HUDEP-2 (cell line): ENCODE measurements around the gene DNAJA2.
A peak's percentile ranks its signal among the peaks of the same experiment; 100 is the strongest.
"Not testable (repeated sequence)": the region's sequence is repeated elsewhere in the genome, so short reads cannot be mapped to it uniquely, and the experiment has no call there.

Source experiments
- DNase-seq, 76 experiments: peaks; one replicate each; lab custom pipeline; 2025; ENCODE audit not compliant: unreplicated experiment in 76 of 76; lab: John Stamatoyannopoulos, UW

Gene DNAJA2

DNA sequence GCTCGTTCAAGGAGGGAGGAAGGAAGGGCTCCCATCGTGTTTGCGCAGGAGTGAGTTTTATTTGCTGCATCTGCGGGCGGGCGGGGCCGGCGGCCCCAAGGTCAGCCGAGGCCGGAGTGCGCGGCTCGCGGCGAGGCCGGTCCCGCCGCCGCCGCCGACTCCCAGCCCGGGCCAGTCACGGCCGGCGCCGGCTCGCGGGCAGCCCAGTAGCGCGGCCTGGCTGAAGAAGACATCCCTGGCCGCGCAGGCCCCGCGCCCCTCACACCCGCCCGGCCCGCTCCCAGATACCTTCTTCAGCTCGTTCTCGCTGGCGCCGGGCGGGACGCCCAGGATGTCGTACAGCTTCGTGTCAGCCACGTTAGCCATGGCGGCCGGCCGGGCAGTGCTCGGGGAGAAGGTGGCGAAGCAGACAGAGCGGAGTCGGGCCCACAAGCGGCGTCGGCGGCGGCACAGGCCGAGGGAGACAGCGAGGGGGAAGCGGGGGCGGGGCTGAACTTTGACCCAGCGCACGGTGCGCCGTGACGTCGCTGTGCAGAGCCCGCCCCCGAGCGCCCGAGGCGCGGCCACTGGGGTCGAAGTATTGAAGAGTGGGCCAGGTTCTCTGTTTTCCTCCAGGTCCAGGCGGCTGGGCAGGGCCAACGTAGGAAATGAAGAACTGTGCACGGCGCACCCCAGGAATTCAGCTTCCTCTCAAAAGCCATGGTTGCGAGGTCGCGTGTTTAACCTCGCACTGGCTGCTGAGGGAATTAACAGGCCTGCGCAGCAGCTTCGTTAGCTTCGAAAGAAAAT lies at the start of gene DNAJA2:
DNAJA2 (minus strand) TSS at position 468 of the 789 bp plus-strand sequence; CDS start at position 366, 102 bp downstream.
- DNase-seq, result peak in 74 of 76 experiments; percentile 8 to 87 (median 72)

DNA sequence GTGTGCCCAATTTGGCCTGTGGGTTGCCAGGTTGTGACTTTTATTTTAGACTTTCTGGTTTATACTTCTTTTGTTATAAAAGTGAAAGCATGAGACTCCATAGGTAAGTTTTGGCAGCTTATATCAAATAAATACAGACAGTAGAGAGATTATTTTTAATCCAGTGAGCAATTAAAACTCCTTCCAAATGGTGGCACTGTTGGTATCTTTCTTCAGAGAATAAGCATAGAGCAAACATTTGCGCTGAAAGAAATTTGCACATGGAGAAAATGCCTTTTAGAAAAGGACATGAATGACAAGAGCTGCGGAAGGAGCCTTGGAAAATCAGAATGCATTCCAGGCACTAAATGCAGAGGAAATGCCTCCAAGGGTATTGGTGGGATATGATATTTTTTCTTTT lies 46.1 kb upstream of the DNAJA2 start:
- no peak for DNase-seq

DNA sequence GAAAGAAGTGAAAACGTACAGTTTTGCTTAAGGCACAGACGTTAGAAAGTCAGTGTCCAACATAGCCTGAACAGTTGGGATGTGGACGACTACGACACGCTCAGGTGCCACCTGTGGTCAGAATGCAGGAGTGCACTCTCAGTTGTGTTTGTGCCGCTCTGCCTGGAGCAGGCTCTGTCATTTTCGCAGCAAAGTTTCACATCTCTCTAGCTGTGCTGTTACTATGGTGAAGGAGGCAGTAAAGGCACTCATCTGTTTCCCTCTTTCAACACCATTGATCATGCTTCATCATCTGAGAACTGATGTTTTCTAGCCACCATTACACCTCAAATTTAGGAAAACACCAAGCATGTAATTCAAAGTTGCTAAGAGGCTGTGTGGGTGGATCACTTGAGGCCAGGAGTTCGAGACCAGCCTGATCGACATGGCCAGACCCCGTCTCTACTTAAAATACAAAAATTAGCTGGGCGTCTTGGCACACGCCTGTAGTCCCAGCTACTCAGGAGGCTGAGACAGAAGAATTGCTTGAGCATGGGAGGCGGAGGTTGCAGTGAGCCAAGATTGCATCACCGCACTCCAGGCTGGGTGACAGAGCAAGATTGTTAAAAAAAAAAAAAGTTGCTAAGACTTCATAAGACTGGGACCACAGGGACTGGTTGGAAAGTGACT lies 44.9 kb upstream of the DNAJA2 start:
- DNase-seq, result peak in 2 of 76 experiments; percentile 6

DNA sequence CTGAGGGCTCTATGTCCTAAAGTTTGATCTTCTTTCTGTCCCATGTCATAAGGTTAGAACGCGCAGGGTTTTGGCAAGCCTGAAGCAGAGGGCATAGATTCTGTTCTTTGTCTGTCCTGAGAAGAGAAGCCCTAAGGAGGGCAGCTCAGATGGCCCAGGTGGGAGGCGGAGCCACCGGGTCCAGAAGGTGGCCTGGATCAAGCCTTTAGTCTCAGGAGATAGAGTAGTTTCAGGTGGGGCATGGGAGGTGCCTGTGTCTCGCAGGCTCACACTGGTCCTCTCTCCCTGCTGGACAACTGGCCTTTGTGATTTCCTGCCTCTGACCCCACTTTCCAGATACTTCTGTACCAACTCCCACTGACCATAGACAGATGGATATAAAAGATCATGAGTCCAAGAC lies 44.2 kb upstream of the DNAJA2 start:
- DNase-seq, result no peak

DNA sequence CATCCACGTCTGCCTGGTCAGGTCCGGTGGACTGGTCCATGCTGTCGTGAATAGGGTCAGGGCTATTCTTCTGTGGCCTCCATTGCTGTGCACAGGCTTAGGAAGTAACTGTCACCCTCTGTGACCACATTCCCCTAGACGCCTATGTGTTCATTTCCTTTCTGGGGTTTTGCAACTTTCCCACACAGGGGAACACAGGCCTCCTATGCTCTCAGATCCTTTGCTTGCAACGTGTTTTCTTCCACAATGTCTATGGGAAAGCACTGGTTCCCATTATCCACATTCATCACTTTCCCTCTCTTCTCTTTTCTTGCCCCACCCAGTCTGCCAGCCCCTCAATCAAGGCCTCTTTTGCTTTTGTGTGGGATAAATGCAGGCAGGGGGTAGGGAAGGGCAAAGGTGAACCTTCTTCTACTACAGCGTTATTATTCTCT lies 43.2 kb upstream of the DNAJA2 start:
- no peak for DNase-seq

GRCh38 chr16:47013910-47014309 lies 40.4 kb upstream of the DNAJA2 start:
- no peak for DNase-seq

- DNase-seq, result no peak
These were observed 39.7 kb upstream of the DNAJA2 start for GRCh38 chr16:47013172-47013571.

GRCh38 chr16:47010812-47011211 lies 37.3 kb upstream of the DNAJA2 start:
- not testable (repeated sequence) for DNase-seq

DNA sequence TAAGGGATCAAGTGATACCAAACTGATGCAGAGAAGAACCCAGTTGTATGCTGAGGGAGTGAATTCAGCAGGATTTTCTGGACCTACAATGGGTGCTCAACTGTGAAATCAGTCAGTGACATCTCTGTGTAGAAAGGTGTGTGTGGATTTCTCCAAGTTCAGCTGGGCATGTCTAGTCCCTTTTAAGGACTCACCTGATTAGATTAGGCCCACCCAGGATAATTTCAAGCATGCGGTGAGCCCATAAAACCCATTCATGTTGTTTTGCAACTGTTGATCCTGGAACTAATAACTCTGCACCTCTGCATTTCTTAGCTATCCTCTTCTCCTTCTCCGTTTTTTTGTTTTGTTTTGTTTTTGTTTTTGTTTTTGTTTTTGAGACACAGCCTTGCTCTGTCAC lies 35.1 kb upstream of the DNAJA2 start:
- DNase-seq, result no peak

DNA sequence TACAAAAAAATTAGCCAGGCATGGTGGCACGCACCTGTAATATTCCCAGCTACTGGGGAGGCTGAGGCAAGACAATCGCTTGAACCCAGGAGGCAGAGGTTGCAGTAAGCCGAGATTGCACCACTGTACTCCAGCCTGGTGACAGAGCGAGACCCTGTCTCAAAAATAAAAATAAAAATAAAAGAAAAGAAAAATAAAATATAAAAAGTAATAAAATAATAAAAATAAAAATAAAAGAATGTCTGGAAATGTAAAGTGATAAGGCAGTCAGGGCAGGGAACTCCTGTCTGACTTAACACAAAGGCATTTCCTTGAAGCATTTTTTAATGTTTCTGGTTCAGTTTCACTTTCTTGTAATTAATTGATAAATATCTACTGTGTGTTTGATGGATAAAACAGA lies 34.7 kb upstream of the DNAJA2 start:
- no peak for DNase-seq

- no peak for DNase-seq
These were observed 31.2 kb upstream of the DNAJA2 start for GRCh38 chr16:47004652-47005051.

GRCh38 chr16:47000066-47000465 lies 26.6 kb upstream of the DNAJA2 start:
- not testable (repeated sequence) for DNase-seq

- DNase-seq, result no peak
These were observed 24.4 kb upstream of the DNAJA2 start for GRCh38 chr16:46997844-46998243.

- DNase-seq, result no peak
These were observed 23.5 kb upstream of the DNAJA2 start for GRCh38 chr16:46996952-46997458.

DNA sequence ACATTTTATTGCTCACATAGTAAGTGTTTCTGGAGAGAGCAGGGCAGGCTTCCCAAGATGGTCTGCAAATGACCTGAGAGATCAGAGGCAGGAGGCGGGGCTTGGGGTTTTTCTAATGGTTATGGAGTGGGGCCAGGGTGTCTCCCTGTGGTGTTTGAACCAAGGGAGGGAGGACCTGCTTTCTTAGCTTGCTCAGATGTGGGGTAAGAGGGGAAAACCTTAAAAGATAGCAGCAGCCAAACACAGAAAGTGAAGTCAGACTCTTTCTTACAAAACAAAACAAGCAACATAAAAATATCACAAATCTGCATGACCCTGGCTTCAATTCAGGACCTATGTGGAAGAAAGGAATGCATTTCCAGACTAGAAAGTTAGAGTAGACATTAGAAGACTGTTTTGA lies 22.9 kb upstream of the DNAJA2 start:
- DNase-seq, result no peak

GRCh38 chr16:46991729-46992704 lies 18.5 kb upstream of the DNAJA2 start:
- DNase-seq, result no peak

- DNase-seq, result no peak
These were observed 13.4 kb upstream of the DNAJA2 start for GRCh38 chr16:46986896-46987295.

DNA sequence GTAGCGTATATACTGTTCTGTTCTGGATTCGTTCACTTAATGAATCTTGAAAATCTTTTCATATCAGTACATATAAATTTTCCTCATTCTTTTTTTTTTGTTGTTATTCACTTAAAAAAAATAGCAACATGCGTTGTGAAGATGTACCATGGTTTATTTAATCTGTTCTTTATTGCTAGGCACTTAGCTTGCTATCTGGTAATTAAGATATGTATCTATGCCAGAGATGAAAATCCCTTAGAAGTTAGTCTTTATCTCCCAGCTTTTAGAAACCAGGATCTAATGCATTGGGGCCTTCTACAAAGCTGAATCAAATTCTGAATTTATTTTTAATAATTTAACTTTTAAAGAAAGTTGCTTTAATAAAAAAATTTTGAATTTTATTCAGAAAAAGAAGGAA lies 13.0 kb upstream of the DNAJA2 start:
- DNase-seq, result no peak

DNA sequence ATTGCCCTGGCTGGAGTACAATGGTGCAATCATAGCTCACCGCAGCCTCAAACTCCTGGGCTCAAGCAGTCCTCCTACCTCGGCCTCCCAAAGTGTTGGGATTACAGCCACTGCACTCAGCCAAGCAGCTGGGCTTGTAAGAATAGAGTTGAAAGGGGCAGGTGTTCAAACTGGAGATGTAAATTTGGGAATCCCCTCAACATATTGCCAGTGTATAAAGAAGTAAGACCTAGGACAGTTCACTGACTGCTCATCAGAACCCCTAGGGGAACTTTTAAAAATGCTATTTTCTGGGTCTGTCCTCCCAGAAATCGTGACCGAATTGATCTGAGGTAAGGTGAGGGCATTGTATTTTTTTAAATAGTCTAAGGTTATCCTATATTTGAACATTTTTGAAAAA lies 8.9 kb upstream of the DNAJA2 start:
- DNase-seq, result no peak

- DNase-seq, result no peak
These were observed 7.5 kb upstream of the DNAJA2 start for GRCh38 chr16:46980926-46981325.

DNA sequence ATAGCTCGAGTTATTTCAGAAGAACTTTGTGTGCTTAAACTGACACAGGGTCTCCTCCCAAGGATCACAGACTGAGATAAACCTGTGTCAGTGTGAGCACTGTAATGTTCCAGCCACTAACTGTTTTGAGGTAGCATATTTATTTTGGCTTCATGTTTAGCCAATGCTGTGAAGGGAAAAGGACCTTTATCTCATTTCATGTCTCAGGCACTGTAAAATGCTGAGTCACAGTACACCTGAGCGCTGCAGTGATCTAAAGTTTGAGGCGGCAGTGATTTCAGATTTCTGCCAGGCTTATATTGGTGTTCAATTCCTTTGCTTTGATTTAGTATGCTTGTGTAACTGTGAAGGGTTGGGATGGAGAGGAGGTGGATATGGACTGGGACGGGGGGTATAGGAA lies 3.1 kb upstream of the DNAJA2 start:
- DNase-seq, result no peak
